ENCODE results near the gene PRRT4.
A peak's percentile ranks its signal among the peaks of the same experiment; 100 is the strongest.

PRRT4 gene

GRCh38 chr7:128324368-128324680 is 37.2 kb downstream of the PRRT4 start:
- no peak for DNase-seq (ENCODE audit: extremely low read depth, low read depth)
- H3K4me3 ChIP-seq (replicated peaks; ENCODE audit: low read depth, low read length) = no peak overlapping the region
- no peak for TF ChIP-seq CTCF (IDR thresholded peaks at IDR 0.05; ENCODE audit: low read depth, low read length, missing control alignments)

- TF ChIP-seq CTCF (IDR thresholded peaks at IDR 0.05; ENCODE audit: low read depth, low read length, missing control alignments) = no peak
- H3K4me3 ChIP-seq (replicated peaks; ENCODE audit: low read depth, low read length) = no peak overlapping the region
- no peak for DNase-seq (ENCODE audit: extremely low read depth, low read depth)
These were observed 37.8 kb downstream of the PRRT4 start for GRCh38 chr7:128323459-128324367.

GRCh38 chr7:128323040-128323439 is 38.5 kb downstream of the PRRT4 start:
- TF ChIP-seq CTCF (IDR thresholded peaks at IDR 0.05; ENCODE audit: low read depth, low read length, missing control alignments) = no peak
- H3K4me3 ChIP-seq (replicated peaks; ENCODE audit: low read depth, low read length) = no peak overlapping the region
- DNase-seq (ENCODE audit: extremely low read depth, low read depth) = no peak

GRCh38 chr7:128322040-128322643 is 39.3 kb downstream of the PRRT4 start:
- H3K4me3 ChIP-seq (replicated peaks; ENCODE audit: low read depth, low read length) = no peak overlapping the region
- DNase-seq (ENCODE audit: extremely low read depth, low read depth) = peak; percentile 12
- peak; percentile 34 for TF ChIP-seq CTCF (IDR thresholded peaks at IDR 0.05; ENCODE audit: low read depth, low read length, missing control alignments)

GRCh38 chr7:128321044-128321422 is 40.5 kb downstream of the PRRT4 start:
- no peak for TF ChIP-seq CTCF (IDR thresholded peaks at IDR 0.05; ENCODE audit: low read depth, low read length, missing control alignments)
- no peak for DNase-seq (ENCODE audit: extremely low read depth, low read depth)
- no peak overlapping the region for H3K4me3 ChIP-seq (replicated peaks; ENCODE audit: low read depth, low read length)

GRCh38 chr7:128318691-128319090 is 42.8 kb downstream of the PRRT4 start:
- no peak overlapping the region for H3K4me3 ChIP-seq (replicated peaks; ENCODE audit: low read depth, low read length)
- no peak for TF ChIP-seq CTCF (IDR thresholded peaks at IDR 0.05; ENCODE audit: low read depth, low read length, missing control alignments)
- DNase-seq (ENCODE audit: extremely low read depth, low read depth) = no peak

Data from HFF-Myc (cell line).